B cell (primary cell): ENCODE measurements around the gene FFAR3. TPM values are rescaled to one million over a fixed set of nuclear protein-coding genes. Genes with fewer than 3 reads are reported as not detected.

Experiments used
- ATAC-seq: fragments of 200-7000 bp; cut with Tn5 transposase; one replicate; pipeline ENCODE4 v1.10.0; 2021; ENCODE audit warnings: low read depth, mild to moderate bottlenecking, moderate number of reproducible peaks, moderate library complexity
- CTCF ChIA-PET: fragments of 350-600 bp; sonication (Branson Sonifier 250); formaldehyde crosslinking; loops from one replicate; lab custom pipeline; 2021; ENCODE audit warnings: antibody characterized with exemption, inconsistent platforms; lab: Charles Lee
- POLR2A ChIA-PET: fragments of 350-600 bp; sonication (Branson Sonifier 250); formaldehyde crosslinking; loops from one replicate; lab custom pipeline; 2021; ENCODE audit warnings: antibody characterized with exemption; lab: Charles Lee
- DNase-seq: peaks from one replicate; pipeline ENCODE4 v3.0.0; 2013
- H2AFZ ChIP-seq: 2 replicates; pipeline ENCODE4 v1.6.1; 2012; ENCODE audit warnings: mild to moderate bottlenecking, low read depth, low read length; ENCODE audit not compliant: insufficient read depth, poor library complexity, severe bottlenecking
- H3K27ac ChIP-seq, 2 donors: 1 replicate in 1 of 2; 2 replicates in 1 of 2; pipeline ENCODE4 v1.5.1; 2012 to 2013; ENCODE audit warnings: low read length in 2 of 2, mild to moderate bottlenecking in 2 of 2, moderate library complexity in 1 of 2
- H3K27me3 ChIP-seq, 4 experiments: fragments of 200-600 bp in 1 of 4; sonication (generic) in 1 of 4; replicated peaks in 1 of 4; 1 replicate in 2 of 4; 2 replicates in 2 of 4; pipeline versions ENCODE4 v1.6.1 to v1.7.0; 2013 to 2016; ENCODE audit warnings: low read length in 3 of 4, mild to moderate bottlenecking in 2 of 4, mixed read lengths in 1 of 4, moderate library complexity in 1 of 4; ENCODE audit not compliant: insufficient read depth in 4 of 4, control insufficient read depth in 3 of 4; ENCODE audit errors: control extremely low read depth in 1 of 4
- H3K36me3 ChIP-seq, 2 experiments: replicated peaks in 1 of 2; 1 replicate in 1 of 2; 2 replicates in 1 of 2; pipeline versions ENCODE4 v1.6.1 to v1.7.1; 2013; ENCODE audit warnings: low read length in 1 of 2; ENCODE audit not compliant: insufficient read depth in 2 of 2, control insufficient read depth in 1 of 2; ENCODE audit errors: control extremely low read depth in 1 of 2, extremely low read depth in 1 of 2
- H3K4me1 ChIP-seq, 2 donors: fragments of 200-600 bp in 1 of 2; sonication (generic) in 1 of 2; 1 replicate in 1 of 2; 2 replicates in 1 of 2; pipeline versions ENCODE4 v1.5.1 to v1.6.1; 2013 to 2017; ENCODE audit warnings: low read length in 2 of 2; ENCODE audit not compliant: control insufficient read depth in 2 of 2, insufficient read depth in 2 of 2
- H3K4me2 ChIP-seq: replicated peaks from 2 replicates; pipeline ENCODE3; 2012; ENCODE audit warnings: mild to moderate bottlenecking, low read depth, low read length; ENCODE audit not compliant: poor library complexity, severe bottlenecking
- H3K4me3 ChIP-seq, 5 experiments: fragments of 200-600 bp in 1 of 5; sonication (generic) in 1 of 5; 1 replicate in 3 of 5; 2 replicates in 2 of 5; pipeline versions ENCODE4 v1.5.1 to v1.7.0; 2011 to 2016; ENCODE audit warnings: low read length in 4 of 5, mild to moderate bottlenecking in 4 of 5, low read depth in 2 of 5, control low read depth in 1 of 5, moderate library complexity in 1 of 5; ENCODE audit not compliant: insufficient read depth in 1 of 5; ENCODE audit errors: control extremely low read depth in 1 of 5, extremely low read depth in 1 of 5
- H3K79me2 ChIP-seq: fragments of 200-600 bp; sonication (generic); one replicate; pipeline ENCODE4 v1.6.0; 2016; ENCODE audit warnings: low read length; ENCODE audit not compliant: control insufficient read depth, insufficient read depth
- H3K9ac ChIP-seq: fragments of 200-600 bp; sonication (generic); 2 replicates; pipeline ENCODE4 v1.6.1; 2017; ENCODE audit warnings: mild to moderate bottlenecking, low read length, moderate library complexity
- H3K9me3 ChIP-seq, 3 donors: one replicate each; pipeline versions ENCODE4 v1.6.1 to v1.7.1; 2013; ENCODE audit warnings: low read length in 2 of 3; ENCODE audit not compliant: control insufficient read depth in 2 of 3, insufficient read depth in 1 of 3; ENCODE audit errors: control extremely low read depth in 1 of 3
- H4K20me1 ChIP-seq: 2 replicates; pipeline ENCODE4 v1.6.0; 2012; ENCODE audit warnings: mild to moderate bottlenecking, low read length; ENCODE audit not compliant: insufficient read depth, control insufficient read depth, poor library complexity, severe bottlenecking
- H3K27ac Mint-ChIP-seq: one replicate; pipeline ENCODE4 v1.8.0; 2021; ENCODE audit warnings: mixed read lengths
- H3K27me3 Mint-ChIP-seq: one replicate; pipeline ENCODE4 v1.8.0; 2021; ENCODE audit warnings: mixed read lengths
- H3K4me1 Mint-ChIP-seq: one replicate; pipeline ENCODE4 v1.8.0; 2021; ENCODE audit warnings: mixed read lengths
- H3K4me3 Mint-ChIP-seq: one replicate; pipeline ENCODE4 v1.8.0; 2021; ENCODE audit warnings: mixed read lengths
- H3K9me3 Mint-ChIP-seq: one replicate; pipeline ENCODE4 v1.8.0; 2022; ENCODE audit warnings: mixed read lengths; ENCODE audit not compliant: insufficient read depth
- CTCF ChIP-seq: fragments of 200-600 bp; IDR thresholded peaks from one replicate; pipeline ENCODE4 v1.8.0; 2022; ENCODE audit warnings: antibody characterized with exemption, mild to moderate bottlenecking
- EZH2 ChIP-seq: IDR thresholded peaks from 2 replicates; pipeline ENCODE4 v1.6.1; 2012; ENCODE audit warnings: borderline replicate concordance, low read depth, mild to moderate bottlenecking, moderate library complexity, low read length; ENCODE audit not compliant: insufficient read depth, poor library complexity, severe bottlenecking
- WGBS: methylation state at CpG from one replicate; pipeline ENCODE4 v1.1.5; 2013; ENCODE audit warnings: missing lambda C conversion rate; ENCODE audit not compliant: insufficient coverage; 5-methylcytosine and 5-hydroxymethylcytosine counted together
- intact Hi-C: fragments of 100-400 bp; cut with micrococcal nuclease; formaldehyde crosslinking; loops from one replicate; pipeline ENCODE4 v1.10.0; 2022
- polyA plus RNA-seq: library from polyadenylated mRNA; depleted of rRNA; stranded (reverse); fragments of >200 nt; gene quantifications from 2 replicates; pipeline ENCODE4 v1.2.3, GENCODE V29; 2012
- total RNA-seq, 2 donors: library from RNA; stranded (reverse); fragments of 120-200 nt in 1 of 2; gene quantifications; 1 replicate in 1 of 2; 2 replicates in 1 of 2; pipeline versions ENCODE4 v1.2.3 to v1.2.4, GENCODE V29; 2013 to 2022

The FFAR3 gene
- total and polyA plus RNA-seq, 2 donors (not counting 1 experiment from before 2014, with no cell fraction given) = 0.63 TPM; not detected in 1

GRCh38 chr19:35314031-35314430 is 44.2 kb upstream of the FFAR3 start:
- Histone ChIP-seq H3K4me2 (peak overlapping the region; percentile 43), H3K4me1 (peaks cover 53 to 76% of the 10 kb centered on the region in 2 donors), H3K9me3 (no peaks in the 10 kb centered on the region), H4K20me1 (no peaks in the 10 kb centered on the region), H3K9ac (no peak overlapping the region), H3K36me3 (no peaks in the 10 kb centered on the region), H3K79me2 (peaks cover 62% of the 10 kb centered on the region), H3K27me3 (no peaks in the 10 kb centered on the region), H3K4me3 (no peak overlapping the region), H3K27ac (no peak overlapping the region), H2AFZ (no peak overlapping the region)
- Mint-ChIP-seq H3K4me1 (peaks cover 60% of the 10 kb centered on the region), H3K9me3 (no peaks in the 10 kb centered on the region), H3K27ac (peak overlapping the region; percentile 50), H3K4me3 (no peak overlapping the region), H3K27me3 (no peaks in the 10 kb centered on the region)
- TF ChIP-seq EZH2 = no peak
- no peak for TF ChIP-seq CTCF
- 89% methylated on average over 7 of the region's 8 CpGs for WGBS
- ChIA-PET CTCF (interaction anchor here (0.8 to 2.6 kb wide), 5 partner anchors 8 to 155 kb away, joined by 4 to 13 read pairs (median 6); no protein-coding TSS in a partner anchor), POLR2A (interaction anchor here (8.3 kb wide), 1 partner anchor 17 kb away, joined by 106 read pairs; the partner anchor contains the start of gene CD22)
- ATAC-seq (no peak), DNase-seq (no peak)
- intact Hi-C loops = no loop called here

GRCh38 chr19:35314858-35315470 is 43.3 kb upstream of the FFAR3 start:
- Histone ChIP-seq H3K36me3 (no peaks in the 10 kb centered on the region), H3K4me3 (no peak overlapping the region), H3K9ac (no peak overlapping the region), H3K9me3 (no peaks in the 10 kb centered on the region), H3K4me2 (no peak overlapping the region), H3K79me2 (peaks cover 57% of the 10 kb centered on the region), H3K27me3 (no peaks in the 10 kb centered on the region), H3K27ac (no peak overlapping the region), H3K4me1 (peaks cover 60 to 86% of the 10 kb centered on the region in 2 donors), H2AFZ (no peak overlapping the region), H4K20me1 (no peaks in the 10 kb centered on the region)
- no peak for DNase-seq
- peak overlapping the region; percentile 20 for H3K27ac Mint-ChIP-seq
- intact Hi-C loops = no loop called here
- H3K4me3 Mint-ChIP-seq = no peak overlapping the region
- ATAC-seq = no peak
- no peak for TF ChIP-seq EZH2
- no peak for TF ChIP-seq CTCF
- POLR2A ChIA-PET = interaction anchor here (8.3 kb wide), 1 partner anchor 16 kb away, joined by 106 read pairs; the partner anchor contains the start of gene CD22
- no peaks in the 10 kb centered on the region for H3K27me3 Mint-ChIP-seq
- no peaks in the 10 kb centered on the region for H3K9me3 Mint-ChIP-seq
- peaks cover 62% of the 10 kb centered on the region for H3K4me1 Mint-ChIP-seq
- WGBS = 89% methylated on average over 10 of the region's 10 CpGs
- CTCF ChIA-PET = interaction anchor here (0.6 to 2.6 kb wide), 10 partner anchors 9 to 472 kb away, joined by 3 to 13 read pairs (median 8); no protein-coding TSS in a partner anchor
